AML-193 (cell line): ENCODE measurements around the gene SLC4A1AP.

Experiments
- DNase-seq, 2 experiments: peaks; one replicate each; lab custom pipeline; 2025; lab: John Stamatoyannopoulos, UW

SLC4A1AP gene

DNA sequence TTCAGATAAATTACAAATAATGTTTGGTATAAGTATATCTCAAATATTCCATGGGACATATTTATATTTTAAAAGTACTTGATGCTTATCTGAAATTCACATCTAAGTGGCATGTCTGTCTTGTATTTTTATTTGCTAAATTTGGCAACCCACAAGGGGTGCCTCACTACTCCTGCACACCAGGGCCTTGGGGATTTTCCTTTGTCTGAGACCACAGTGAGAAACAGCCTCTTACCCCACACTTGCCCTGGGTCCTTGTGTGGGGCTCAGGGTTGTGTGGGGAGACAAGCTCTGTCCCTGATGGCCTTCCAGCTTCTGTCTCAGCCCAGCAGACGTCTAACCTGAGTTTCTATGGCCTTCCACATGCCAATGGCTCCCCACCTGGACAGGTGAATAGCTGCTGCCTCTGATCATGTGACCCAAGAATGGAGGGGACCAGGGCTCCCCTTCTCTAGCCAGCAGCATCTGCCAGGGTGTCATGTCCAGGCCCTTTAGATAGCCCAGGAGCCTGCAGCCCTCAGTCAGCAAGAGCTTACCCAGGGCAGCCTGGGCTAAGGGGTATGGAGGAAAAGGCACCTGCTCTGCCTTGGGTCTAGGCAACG, 58.3 kb downstream of the SLC4A1AP start:
- DNase-seq = no peak

DNA sequence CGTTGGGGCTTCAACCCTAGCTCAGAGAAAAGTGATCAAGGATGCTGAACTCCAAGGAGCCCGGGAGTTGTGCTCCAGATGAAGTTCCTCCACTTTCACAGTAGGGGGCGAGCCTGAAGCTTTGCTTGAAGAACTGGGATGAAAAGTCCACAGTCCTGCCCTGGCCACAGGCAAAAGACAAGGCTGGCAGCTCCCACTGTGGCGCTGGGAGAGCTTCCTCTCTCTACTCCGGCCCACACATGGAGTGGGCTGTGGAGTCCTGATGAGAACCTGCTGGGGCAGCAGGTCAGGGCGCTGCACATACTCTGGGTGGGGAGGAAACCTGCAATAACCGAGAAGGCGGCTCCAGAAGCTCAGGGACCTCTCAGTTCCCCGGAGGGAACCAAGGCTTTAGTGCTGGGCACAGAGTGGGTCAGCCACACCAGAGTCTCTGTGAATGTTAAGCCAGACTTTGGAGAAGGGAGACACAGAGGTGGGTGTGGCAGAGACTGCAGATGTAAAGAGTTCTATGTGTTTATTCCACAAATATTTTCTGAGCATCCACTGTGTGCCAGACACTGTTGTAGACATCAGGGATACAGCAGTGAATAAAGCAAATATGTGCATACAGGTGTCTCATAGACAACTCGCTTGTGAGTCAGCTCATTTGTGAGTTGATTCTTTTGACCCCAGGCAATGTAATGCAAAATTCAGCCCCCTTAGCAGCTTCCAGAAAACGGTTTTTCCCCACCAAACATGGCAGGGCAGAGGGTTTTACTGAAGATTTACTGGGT, 59.9 kb downstream of the SLC4A1AP start:
- peak; percentile 53 to 63 for DNase-seq

DNA sequence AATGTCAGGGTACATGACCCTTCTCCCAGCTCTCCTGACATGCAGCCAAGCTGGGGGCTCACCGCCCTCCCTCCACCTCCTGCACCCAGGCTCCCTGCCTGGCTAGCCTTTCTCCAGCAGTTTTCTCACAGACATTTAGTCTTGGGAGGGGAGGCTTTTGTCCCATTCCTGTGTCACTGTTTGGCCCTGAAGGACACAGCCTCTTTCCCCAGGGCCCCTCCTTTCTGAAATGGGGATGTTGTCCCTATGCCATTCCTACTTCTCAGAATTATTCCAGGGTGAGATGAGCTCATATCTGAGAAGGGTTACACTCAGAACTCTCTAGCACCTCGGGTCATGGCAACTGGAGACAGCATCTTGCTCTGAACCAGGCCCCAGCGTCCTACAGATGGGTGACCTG, 60.5 kb downstream of the SLC4A1AP start:
- no peak for DNase-seq

DNA sequence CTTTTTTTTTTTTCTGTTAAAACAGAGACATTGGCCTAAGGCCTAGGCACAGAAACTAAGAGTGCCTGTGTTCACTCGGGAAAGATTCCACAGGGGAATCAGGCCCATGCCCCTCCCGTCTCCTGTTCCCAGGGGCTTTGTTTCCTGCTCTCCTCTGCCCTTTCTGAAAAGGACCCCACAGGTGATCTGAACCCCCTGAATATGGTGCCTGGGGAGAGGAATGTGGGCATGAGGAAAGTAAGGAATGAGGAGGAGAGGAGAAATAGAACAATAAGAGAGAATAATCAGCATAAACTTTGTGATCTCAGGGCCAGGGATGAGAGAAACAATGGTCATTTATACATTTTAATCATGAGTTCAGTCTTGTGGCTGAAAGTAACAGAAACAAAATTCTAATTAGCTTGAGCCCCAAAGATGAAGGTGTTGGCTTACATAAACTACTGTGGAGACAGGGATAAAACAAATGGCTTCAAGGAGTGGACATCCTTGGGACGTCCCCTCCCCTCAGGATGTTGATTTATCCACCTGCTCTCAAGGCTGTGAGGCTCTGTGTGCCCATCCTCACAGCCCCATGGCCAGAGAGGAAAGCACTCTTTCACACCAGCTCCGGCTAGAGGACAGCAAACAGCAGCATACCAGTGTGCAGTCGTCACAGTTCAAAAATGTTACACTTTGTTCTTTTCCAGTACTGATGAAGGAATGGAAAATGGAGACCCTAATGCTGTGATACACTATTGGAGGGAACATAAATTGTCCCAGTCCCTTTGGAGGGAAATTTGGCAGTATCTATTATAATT, 61.4 kb downstream of the SLC4A1AP start:
- no peak for DNase-seq

DNA sequence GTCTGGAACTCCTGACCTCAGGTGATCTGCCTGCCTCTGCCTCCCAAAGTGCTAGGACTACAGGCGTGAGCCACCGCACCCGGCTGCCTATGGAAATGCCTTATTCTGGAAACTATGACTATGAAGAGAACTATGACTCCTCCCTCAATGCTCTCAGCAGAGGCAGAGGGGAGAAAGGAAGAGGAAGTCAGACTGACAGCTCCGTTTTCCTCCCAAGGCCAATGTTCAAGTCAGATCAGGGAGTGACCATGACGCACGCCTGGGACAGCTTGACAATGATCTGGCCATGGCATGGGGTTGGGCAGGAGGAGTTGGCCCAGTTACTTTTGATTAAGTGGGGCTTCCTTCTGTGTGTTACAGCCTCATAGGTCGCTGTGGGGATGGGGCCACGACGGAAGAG, 63.6 kb downstream of the SLC4A1AP start:
- DNase-seq = no peak

DNA sequence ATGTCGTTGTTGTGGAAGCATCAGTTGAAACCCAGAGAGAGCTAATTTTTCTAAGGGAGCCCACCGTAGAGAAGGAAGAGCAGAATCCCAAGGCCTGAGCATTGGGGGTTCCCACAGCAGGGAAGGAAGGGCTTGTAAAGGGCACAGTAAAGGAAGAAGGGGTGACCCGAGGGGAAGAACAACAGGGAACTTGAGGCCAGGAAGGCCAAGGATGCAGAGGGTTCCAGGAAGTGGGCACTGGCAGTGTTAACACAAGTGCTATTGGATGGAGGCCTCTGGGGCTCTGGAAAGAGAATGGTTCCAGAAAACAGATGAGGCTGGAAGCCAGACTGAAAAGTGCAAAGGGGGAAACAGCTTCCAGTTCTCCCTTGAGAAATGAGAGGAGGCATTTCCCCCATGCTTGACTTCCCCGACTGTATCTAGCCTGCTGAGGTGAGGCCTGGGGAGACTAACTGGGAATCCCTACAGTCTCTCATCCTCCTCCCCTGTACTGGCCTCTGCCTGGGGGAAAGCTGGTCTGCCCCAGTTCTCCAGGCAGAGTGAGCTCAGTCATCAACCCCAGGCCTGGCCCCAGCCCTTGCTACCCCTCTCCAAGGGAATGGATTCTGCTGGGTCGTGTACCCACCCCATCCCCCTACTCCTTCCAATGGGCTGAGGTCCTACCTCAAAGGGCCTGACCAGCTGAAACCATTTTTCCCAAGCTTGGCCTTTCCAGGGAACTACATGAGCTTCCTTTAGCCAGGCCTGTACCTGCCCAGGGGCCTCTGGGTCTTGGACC, 64.6 kb downstream of the SLC4A1AP start:
- no peak for DNase-seq

DNA sequence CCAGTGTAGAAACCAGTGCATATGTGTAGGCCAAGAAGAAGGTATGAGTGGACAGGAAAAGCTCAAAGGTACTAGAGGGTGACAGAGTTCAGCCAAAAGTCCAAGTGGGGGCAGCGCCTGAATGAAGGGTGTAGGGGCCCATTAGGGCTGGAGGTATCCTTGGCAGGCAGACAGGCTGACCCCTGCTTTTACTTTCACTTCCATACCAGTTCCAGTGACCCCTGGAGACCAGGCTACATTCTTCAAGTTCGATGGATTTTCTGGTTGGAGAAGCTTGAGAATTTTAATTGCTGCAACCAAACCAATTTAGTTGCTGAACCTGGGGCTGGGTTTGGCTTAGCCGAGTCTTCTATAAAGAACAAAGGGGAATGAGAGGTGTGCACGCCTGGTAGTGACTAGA, 65.5 kb downstream of the SLC4A1AP start:
- DNase-seq = no peak

DNA sequence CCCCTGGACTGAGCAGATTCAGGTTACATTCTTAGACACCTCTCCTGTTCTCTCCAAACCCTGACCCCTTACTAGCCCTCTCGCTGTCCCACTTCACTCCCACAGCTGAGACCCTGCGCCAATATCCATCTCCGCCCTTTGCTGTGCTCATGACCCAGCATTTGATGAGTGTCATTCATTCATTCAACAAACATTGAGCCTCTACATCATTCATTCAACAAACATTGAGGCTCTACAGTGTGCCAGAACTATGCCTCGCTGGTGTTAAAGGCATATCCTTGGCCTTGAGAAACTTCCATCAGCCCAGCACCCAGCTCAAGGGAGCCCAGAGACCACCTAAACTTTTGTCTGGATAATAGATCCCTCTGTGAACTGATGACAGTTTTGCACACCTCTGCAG, 65.9 kb downstream of the SLC4A1AP start:
- DNase-seq = no peak

DNA sequence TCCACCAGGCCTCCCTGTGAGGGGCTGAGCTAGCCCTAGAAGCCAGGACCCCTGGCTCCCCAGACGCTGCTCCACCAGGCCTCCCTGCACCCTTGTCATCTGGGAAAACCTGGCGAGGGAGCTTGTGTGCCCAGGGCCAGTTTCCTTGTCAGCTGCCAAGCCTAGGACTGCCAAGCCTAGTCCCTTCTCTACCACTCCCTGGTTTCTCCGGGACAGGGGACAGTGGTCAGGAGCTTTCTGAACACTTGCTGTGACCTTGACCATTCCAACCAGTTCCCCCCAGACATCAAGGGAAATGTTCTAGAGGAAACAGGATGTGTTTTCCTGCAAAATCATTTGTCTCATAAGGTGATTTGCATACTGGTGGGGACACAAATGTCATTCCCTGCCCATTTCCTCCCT, 66.6 kb downstream of the SLC4A1AP start:
- no peak for DNase-seq

DNA sequence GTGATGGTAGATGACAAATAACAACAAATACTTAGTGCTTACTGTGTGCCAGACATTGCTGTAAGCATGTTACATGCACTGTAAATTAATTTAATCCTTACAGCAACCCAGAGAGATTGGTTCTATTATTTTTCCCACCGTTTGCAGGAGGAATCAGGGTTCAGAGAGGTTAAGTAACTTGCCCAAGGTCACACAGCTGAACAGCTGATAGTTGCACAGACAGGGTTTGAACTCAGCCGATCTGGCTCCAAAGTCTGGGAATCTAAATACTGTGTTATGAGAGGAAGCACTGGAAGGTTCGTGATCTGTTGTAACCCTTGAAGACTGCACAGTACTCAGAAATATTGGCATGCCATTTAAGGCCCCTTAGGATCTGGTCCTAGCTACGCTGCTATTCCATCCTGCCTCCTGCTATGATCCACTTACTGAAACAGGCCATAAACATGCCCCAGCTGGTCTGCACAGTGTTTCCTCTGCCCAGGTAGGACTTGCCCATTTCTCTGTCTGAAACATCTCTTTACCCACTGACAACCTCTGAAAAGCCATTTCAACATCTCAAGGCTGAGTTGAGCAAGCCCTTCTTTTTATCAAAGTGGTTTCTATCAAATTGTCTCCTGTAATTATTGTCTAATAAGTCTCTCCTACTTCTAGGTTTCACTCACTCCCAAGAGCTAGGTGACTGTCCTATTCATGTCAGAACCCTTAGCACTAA, 67.4 kb downstream of the SLC4A1AP start:
- peak in 1 of 2 experiments; percentile 1 for DNase-seq

DNA sequence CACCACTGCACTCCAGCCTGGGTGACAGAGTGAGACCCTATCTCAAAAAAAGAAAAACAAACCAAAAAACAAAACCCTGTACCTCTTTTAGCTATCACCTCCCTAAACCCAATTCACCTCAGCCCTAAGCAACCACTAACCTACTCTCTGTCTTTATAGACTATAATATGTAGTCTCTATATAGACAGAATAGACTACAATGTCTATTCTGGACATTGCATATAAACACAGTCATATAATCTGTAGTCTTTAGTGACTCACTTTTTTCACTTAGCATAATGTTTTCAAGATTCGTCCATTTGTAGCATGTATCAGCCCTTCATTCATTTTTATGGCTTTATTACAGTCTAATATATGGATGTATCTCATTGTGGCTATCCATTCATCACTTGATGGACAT, 70.6 kb downstream of the SLC4A1AP start:
- no peak for DNase-seq

DNA sequence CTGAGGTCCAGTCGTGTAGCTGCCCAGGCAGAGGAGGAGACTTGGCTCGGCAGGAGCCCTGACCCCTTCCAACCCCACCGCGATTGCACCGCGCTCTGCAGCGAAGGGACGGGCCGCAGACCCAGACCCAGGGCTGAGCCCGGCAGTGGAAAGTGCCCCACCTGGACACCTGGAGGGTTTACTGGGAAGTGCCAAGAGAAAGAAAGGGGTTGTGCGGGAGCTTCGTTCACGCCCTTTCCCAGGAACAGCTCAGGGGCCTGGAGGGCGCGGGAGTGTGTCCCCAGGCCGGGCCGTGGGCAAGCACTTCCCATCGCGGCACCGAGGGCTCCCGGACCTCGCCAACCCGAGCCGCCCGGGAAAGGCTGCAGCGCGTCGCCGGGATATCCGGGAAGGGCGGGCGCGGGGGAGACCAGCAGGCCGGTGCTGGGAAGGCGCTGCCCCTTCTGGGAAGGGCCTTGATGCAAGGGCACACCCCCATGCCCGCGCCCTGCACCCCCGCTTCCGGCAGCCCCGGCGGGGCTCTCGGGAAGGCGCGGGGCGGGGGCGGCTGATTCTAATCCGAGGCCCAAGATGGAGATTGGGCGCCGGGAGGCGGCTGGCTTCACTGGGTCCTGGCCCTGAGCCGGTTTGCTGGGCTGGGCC, 71.7 kb downstream of the SLC4A1AP start:
- DNase-seq = no peak

DNA sequence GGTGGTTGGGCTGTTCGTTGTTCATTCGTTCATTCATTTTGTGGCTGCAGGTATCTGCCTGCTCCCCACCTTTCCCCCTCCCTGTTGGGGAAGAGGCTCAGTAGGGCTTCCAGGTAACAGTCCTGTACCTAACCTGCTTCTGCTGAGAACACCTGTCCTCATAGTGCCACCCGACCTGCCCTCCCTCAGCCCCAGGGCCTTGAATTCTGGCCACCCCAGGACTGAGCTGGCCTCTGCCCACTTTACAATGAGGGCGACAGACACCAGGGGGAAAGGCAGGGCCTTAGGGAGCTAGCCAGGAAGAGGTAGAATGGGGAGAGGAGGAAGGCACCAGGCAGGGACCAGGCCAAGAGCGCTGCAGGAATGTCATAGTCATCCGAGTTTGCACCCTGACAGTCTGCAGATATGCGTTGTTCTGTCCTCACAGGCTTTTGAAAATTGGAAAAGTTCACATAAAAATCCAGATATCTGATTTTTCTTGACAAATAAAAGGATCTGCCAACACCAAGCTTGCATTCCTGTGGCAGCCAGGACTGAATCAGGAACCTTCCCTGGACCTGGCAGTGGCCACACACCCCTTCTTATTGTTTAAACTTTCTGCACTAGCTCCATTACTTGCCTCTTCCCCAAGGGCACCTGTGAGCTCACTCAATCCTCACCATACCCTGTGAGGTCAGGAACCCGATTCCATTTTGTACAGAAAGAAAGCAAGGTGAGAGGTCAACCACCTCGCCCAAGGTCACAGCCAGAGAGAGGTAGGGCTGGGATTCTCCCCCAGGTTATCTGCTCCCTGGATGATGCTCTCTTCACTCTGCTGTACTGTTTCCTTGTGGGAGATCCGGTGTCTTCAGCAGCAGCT, 72.6 kb downstream of the SLC4A1AP start:
- no peak for DNase-seq

DNA sequence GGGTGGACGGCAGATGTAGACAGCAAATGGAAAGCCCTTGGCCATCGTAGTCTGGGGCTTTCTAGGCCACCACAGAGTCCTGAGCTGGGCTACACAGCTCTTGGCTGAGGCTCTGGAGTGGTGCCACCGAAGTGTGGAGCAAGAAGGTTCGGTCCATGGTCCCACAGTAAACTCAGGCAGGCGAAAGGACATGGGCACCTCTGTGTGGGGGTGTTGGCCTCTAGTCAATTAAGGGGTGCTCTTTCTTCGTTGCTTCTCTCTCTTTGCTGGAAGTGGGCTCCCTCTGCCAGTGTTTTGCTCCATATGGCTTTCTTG, 73.2 kb downstream of the SLC4A1AP start:
- no peak for DNase-seq

DNA sequence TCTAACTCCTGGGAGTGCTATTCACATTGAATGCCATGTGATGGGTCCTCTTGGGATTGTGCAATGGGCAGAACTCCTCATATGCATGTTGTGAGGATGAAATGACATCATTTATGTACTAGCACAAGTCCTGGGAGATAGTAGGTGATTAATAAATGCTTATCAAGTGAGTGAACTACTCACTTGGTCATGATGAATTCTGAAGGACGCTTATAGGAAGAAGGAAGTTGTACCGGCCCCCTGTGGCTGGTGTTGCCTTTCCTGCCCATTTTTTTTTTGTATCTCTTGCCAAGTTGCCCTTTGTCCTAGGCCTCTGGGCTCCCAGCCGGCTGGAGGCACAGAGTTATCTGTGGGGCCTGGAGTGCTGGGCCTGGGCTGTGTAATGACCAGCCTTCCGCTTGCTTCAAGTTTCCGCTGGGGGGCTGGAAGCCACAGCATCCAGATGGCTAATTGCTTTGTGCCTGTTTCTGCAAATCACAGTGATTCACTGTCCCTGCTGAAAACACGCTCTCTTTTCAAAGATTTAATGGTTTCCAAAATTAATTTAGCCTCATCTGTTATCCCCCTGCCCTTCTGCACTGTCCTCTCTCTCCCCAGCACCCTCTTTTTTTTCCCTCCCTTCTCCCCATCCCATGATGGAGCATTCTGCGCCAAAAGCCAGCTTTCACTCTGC, 74.1 kb downstream of the SLC4A1AP start:
- no peak for DNase-seq

DNA sequence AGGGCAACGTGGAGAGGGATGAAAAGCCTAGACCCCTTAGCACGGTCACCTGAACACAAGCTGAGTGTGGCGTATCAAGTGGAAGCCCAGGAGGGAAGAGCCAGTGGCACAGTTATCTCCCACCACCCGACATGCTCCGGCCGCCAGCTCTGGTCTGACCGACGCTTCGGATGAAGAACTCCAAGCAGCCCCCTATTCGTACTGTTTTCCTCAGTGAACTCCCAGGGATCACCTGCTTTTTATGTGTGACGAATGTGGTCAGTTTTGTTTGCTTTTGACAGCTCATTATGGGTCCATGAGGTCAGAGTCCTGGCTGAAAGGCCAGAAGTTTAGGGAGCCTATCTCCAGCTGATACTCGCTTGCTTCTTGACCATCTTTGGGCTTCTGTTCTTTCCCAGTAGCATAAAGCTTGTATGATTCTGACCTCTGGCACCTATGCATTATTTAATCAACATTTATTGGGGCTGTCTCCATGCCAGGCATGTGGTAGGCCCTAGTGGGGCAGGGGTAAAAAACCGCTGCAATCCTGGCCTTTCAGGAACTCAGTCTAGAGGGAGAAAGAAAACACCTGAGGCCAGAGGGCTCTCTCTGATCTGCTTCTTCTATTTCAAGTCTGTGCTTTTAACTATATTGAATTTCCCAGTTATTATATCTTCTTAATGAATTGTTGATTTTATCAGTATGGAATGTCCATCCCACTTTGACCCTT, 74.8 kb downstream of the SLC4A1AP start:
- no peak for DNase-seq

DNA sequence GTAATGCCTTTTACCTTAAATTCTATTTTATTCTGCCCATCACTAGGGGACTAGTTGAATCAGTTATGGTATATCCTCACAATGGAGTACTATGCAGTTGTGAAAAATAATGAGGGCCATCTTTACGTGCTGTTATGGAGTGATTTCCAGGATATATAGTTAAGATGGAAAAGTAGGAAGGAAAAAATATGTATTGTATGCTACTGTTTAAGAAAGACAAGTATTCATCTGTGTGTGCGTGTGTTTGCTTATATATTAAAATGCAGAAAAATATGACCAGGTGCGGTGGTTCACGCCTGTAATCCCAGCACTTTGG, 75.3 kb downstream of the SLC4A1AP start:
- no peak for DNase-seq

DNA sequence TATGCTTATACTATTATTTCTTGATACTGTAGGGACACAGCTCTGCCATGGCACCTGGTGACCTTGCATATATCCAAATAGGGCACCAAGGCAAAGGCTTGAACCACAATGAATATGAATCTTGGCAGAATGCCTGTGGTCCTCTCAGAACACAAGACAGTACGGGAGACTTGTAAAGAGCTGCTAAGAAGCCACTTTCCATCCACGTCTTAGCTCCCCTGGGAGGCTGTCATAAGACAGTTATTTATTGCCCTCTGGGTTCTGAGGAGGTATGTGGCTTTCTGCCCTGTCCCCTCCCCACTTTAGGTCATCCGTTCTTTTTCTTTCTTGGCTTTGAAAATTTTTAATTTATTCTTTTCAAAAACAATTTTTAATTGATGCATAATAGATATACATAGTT, 78.0 kb downstream of the SLC4A1AP start:
- DNase-seq = no peak

DNA sequence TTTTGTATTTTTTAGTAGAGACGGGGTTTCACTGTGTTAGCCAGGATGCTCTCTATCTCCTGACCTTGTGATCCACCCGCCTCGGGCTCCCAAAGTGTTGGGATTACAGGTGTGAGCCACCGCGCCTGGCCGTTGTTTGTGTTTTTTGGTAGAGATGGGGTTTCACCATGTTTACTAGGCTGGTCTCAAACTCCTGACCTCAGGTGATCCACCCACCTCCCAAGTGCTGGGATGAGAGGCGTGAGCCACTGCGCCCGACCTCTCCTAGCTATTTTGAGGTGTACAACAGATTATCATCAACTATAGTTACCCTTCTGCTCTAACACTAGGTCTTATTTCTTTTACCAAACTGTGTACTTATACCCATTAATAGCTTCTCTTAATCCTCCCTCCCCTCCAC, 78.9 kb downstream of the SLC4A1AP start:
- no peak for DNase-seq
